ENCODE measurements around the gene C3orf85.

C3orf85 gene

DNA sequence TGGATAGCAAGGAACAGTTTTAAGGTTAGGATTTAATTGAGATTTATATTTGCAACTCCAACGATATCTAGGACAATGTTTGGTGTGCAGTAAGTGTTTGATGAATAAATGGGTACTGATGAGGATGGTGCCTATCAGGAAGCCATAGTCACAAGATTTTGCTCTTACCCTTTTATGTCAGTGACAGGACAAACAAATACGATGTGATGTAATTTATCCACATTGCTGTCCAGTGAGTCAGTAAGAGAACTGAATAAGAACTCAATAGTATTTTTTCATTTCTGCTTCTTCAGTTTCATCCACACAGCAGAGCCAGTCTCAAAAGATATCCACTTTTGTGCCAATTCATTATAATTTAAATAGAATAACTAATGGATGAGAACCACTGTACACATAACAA is 18.5 kb downstream of the C3orf85 start:
- no peak for DNase-seq

DNA sequence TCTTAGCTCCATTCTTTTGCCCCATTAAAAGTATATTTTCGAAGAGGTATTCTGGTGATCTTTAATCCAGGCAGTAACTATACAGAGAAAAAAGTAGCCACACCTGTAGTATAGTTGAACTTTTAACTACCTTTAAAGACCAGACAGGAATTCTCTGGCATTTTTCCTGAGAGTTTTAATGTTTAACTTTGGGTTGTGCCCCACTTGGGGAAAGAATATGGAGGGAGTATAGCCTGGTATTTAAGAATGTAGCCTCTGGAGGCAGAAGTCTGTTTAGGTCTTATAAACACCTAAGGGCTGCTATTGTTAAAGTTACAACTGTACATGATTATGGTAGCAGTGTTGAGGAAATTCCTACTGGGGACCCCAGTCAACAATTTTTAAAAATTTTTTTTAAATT is 19.3 kb downstream of the C3orf85 start:
- no peak for DNase-seq

DNA sequence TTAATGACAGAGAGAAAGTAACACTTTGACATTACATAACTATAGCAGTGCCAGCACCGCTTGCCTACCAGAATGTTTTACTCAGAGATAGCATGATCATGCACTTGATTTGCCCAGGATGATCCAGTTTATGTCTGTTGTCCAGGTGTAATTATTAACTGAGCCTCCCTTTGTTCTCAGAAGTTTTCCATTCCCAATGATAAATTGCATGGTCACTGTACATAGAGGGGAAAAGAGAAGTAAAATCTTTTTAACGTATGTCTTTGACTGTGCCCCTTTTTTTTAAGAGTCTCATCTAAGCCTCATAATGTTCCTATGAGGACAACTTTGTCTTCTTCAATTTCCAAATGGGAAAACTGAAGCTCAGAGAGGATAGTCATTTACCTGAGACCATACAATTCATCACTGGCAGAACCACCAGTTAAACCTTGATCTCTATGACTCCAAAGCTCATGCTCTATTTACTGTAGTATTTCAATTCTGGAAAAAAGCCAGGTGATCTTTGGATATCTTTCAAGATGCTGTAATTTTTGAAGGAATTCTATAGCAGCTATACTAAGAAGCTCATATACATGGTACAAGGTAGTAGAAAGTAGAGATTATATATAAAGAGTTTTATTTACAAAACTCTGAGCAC is 25.1 kb downstream of the C3orf85 start:
- DNase-seq = no peak

DNA sequence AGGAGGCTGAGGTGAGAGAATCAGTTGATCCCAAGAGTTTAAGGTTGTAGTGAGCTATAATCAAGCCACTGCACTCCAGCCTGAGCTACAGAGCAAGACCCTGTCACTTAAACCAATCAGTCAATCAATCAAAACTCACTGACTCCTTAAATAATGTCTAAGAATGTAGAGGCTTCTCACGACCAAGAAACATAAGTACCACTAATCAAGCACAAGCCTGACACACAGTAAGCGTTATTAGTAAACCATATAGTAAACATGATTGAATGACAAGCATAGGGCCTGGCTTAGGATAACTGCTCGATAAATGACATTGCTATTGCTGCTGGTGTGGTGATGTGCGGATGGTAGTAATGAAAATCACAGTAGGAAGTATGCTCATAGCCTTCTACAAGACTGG is 29.4 kb downstream of the C3orf85 start:
- DNase-seq = no peak

DNA sequence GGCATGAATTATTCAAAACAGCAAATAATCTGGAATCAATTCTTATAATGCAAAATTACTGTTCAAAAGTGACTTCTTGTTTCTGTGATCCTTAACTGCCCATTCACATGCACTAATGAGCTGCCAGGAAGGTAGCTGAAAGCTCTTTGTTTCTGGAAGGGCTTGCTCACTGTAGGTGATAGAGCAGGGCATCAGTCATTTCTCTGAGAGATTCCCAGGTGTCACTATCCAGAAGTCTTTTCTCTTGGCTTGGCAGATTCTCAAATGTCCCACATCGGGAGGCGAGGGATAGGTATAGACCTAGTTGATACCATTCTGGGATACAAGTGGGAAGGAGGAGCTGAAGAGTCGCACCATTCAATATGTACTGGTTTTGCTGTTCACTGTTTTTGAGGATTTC is 35.0 kb downstream of the C3orf85 start:
- DNase-seq = no peak

DNA sequence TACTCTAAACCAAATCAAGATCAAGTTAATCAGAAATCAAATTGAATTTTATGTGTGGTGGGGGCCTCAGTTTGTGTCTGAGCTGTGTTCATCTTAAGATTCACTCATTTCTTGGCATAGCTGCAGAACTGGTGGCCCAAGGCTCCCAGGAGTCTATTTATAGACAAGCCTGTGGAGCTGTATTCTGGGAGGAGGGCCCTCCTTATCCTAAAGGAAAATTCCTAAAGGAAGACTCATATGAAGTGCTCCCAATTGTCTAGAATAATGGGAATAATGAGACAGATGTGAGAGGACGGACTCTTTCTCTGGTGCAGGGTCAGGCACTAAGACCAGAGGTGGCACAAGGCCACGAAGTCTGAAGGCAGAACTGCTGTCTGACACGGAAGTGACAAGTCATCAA is 38.9 kb downstream of the C3orf85 start:
- DNase-seq = no peak

DNA sequence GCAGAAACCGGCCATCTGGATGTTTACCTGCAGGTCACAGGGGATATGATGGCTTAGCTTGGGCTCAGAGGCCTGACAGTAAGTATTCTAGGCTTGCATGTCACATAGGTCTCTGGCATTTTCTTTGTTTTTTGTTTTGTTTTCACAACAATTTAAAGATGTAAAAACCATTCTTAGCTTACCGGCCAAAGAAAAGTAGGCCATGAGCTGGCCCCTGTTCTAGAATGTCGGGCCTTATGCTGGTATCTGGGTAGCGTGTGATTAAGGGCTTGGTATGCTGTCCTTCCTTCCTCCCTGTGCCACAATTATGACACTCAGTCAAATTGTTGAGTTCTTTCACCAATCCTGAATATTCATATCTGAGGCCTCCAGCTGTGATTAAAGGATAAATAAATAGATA is 40.2 kb downstream of the C3orf85 start:
- DNase-seq = no peak

DNA sequence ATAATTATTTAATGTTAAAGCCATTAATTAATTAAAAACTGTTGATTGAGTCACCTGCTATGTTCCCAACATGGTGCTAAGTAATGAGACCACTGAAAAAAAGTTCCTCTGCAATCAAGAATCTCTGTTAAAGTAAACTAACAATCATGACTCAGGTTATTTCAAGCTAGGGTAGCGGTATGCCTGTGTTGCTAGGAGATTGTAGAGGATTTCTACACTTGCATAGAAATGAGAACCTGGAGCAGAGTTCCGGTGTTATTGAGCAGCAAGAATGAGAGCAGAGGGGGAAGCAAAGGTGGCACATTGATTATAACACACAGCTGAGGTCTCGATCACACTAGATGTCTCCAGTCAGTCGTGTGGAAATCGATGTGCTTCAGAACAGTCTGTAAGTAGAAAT is 41.4 kb downstream of the C3orf85 start:
- no peak for DNase-seq

DNA sequence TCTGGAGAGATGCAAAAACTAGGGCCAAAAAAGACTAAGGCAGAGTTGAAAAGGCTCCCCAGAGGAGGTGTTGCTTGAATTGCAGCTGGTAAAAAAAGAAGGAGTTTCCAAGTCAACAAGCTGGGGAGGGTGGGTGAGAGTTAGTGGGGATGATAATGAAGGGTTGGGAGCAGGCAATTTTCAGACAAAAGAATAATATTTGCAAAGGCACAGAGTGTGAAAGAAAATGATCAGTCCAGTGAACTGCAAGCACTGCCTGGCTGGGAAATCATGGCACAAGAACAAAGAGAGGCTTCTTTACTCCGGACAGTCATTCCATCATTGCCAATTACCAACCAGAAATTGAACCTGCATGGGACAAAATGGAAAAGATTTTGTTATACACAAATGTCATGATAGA is 42.2 kb downstream of the C3orf85 start:
- no peak for DNase-seq

DNA sequence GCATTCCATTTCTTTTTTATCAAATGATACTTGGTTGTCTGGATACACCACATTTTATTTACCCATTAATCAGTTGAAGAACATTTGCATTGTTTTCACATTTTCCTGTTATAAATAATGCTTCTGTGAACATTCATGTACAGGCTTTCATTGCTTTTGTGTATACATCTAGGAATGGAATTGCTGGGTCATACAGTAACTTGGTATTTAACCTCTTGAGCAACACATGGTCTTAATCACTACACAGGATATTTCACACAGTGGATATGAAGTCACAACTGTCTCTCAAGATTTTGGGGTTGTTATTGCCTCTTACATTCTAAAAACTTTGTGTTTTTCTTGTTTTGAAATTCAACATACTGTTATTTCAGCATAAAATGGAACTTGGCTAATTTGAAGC is 48.2 kb downstream of the C3orf85 start:
- DNase-seq = no peak

DNA sequence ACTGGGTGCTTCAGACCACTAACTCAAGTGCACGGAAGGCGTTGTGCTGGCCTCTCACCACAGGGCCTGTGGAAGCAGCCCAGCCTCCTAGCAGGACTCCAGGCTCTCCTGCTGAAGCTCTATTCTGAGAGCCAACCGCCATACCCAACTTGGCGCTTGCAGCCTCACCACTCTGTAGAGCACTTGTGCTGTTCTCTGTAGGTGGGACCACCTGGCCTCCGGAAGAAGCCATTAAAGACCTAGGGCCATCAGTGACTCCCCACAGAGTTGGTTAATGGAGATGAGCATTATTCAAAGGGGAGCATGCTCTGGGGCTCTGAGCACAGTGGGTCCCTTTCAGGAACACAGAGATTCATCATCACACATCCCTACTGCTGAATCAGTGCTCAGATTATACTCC is 50.9 kb downstream of the C3orf85 start:
- DNase-seq = no peak

DNA sequence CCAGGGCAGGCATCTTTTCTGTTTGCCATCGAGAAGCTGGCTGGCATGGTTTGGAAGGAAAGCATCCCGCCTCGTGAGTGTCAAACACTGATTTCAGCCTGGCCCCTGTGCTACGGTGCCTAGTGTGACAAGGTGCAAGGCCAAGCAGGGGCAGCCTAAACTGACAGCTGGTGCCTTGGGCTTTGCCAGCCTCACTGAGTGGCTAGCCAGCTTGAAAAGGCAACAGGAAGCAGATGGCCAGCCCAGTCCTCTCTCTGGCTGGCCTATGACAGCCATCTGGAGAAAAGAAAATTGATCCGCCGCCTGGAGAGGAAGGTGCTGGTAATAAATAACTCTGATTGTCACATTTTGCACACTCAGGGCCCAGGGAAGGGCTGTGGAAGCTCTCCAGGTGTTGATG is 52.2 kb downstream of the C3orf85 start:
- DNase-seq = no peak

DNA sequence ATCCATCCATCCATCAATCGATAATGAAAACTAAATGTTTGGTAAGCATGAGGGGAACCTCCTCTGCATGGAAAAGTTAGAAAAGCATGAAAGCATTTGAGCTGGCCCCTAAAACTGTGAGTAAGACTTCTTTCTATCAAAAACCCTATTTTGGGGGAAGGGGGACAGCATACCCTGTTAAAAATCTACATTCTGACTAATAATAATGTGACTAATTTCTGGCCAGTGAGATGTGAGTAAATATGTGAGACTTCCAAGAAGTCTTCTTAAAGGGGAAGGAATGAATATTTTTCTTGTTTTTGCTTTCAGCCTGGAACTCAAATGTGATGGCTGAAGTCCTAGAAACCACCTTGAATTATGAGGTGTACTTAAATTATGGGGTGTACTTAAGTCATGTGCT is 54.9 kb downstream of the C3orf85 start:
- DNase-seq = no peak

DNA sequence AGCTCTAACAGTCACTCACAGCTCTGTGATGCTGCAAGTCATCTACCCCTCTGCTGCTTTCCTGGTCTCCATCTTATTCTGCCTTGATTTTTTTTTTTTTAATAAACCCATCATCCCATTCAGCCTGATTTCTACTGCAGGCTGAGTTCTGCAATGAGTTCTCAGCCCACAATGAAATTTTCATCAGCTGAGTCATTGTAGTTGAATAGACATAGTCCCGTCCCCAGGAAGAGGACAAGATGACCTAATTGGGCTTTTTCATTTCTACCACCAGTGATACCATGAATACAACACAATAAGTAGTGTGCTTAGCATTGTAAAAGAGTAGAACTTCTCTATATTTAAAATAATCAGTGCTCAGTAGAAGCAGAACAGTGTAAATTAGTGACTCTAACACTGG is 59.3 kb downstream of the C3orf85 start:
- no peak for DNase-seq
